ENCODE data around the gene LHFPL2.

DNA sequence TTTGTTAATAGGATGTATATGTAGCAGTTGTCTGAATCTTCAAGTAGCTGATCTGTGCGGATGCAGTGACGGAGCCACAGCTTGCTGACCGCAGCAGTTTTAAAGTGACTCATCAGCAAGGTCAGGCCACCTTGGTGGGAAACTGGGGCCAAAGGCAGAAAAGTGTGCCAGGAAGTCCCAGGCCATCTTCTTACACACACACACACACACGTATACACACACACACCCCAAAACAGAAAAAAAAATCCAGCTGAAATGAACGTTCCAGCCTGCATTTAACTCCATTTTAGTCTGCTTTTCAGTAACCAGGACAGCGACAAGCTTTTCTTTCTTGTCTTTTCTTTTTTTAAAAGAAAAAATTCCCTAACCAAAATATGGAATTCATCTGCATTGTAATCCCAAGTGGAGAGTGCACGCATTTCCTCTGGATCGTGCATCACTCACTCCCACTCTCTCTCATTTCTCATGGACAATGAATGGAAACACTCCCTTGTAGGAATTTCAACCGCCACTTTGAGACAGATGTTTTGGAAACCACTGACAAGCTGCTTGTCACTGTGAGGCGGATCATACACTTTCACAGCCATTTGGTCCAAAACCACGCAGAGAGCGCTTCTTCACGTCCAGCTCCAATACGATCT, 103.9 kb downstream of the LHFPL2 start:
- no peak for TF ChIP-seq POLR2AphosphoS5 (IDR thresholded peaks at IDR 0.05; ENCODE audit: low read depth, low read length)
- no peak for TF ChIP-seq EZH2phosphoT487 (IDR thresholded peaks at IDR 0.05; ENCODE audit: borderline replicate concordance)
- TF ChIP-seq, protein P1, sequence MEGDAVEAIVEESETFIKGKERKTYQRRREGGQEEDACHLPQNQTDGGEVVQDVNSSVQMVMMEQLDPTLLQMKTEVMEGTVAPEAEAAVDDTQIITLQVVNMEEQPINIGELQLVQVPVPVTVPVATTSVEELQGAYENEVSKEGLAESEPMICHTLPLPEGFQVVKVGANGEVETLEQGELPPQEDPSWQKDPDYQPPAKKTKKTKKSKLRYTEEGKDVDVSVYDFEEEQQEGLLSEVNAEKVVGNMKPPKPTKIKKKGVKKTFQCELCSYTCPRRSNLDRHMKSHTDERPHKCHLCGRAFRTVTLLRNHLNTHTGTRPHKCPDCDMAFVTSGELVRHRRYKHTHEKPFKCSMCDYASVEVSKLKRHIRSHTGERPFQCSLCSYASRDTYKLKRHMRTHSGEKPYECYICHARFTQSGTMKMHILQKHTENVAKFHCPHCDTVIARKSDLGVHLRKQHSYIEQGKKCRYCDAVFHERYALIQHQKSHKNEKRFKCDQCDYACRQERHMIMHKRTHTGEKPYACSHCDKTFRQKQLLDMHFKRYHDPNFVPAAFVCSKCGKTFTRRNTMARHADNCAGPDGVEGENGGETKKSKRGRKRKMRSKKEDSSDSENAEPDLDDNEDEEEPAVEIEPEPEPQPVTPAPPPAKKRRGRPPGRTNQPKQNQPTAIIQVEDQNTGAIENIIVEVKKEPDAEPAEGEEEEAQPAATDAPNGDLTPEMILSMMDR (IDR thresholded peaks at IDR 0.05 in 2 of 3, conservative IDR thresholded peaks at IDR 0.05 in 1 of 3; ENCODE audit: borderline replicate concordance in 1 of 3, insufficient read depth in 1 of 3, low read depth in 2 of 3, low read length in 2 of 3) = no peak
- no peak for TF ChIP-seq ZFX (IDR thresholded peaks at IDR 0.05)
- TF ChIP-seq, protein P2, sequence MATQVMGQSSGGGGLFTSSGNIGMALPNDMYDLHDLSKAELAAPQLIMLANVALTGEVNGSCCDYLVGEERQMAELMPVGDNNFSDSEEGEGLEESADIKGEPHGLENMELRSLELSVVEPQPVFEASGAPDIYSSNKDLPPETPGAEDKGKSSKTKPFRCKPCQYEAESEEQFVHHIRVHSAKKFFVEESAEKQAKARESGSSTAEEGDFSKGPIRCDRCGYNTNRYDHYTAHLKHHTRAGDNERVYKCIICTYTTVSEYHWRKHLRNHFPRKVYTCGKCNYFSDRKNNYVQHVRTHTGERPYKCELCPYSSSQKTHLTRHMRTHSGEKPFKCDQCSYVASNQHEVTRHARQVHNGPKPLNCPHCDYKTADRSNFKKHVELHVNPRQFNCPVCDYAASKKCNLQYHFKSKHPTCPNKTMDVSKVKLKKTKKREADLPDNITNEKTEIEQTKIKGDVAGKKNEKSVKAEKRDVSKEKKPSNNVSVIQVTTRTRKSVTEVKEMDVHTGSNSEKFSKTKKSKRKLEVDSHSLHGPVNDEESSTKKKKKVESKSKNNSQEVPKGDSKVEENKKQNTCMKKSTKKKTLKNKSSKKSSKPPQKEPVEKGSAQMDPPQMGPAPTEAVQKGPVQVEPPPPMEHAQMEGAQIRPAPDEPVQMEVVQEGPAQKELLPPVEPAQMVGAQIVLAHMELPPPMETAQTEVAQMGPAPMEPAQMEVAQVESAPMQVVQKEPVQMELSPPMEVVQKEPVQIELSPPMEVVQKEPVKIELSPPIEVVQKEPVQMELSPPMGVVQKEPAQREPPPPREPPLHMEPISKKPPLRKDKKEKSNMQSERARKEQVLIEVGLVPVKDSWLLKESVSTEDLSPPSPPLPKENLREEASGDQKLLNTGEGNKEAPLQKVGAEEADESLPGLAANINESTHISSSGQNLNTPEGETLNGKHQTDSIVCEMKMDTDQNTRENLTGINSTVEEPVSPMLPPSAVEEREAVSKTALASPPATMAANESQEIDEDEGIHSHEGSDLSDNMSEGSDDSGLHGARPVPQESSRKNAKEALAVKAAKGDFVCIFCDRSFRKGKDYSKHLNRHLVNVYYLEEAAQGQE (IDR thresholded peaks at IDR 0.05; ENCODE audit: low read depth) = no peak
- TF ChIP-seq, protein P3, sequence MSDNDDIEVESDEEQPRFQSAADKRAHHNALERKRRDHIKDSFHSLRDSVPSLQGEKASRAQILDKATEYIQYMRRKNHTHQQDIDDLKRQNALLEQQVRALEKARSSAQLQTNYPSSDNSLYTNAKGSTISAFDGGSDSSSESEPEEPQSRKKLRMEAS (IDR thresholded peaks at IDR 0.05) = no peak
- no peak for TF ChIP-seq POLR2A (IDR thresholded peaks at IDR 0.05; ENCODE audit: borderline replicate concordance, extremely low read depth, insufficient read depth, insufficient read length)
- TF ChIP-seq EGR1 (IDR thresholded peaks at IDR 0.05; ENCODE audit: low read depth) = no peak
- no peak for TF ChIP-seq EZH2 (IDR thresholded peaks at IDR 0.05)
- TF ChIP-seq JUND (IDR thresholded peaks at IDR 0.05) = no peak
- TF ChIP-seq YY1 (IDR thresholded peaks at IDR 0.05; ENCODE audit: extremely low read depth, insufficient replicate concordance, low read depth, low read length) = no peak
